IPS-18a (cell line): ENCODE results near the gene FBXO17.
A peak's percentile ranks its signal among the peaks of the same experiment; 100 is the strongest.

Experiments
- H3K27ac ChIP-seq: one replicate; pipeline ENCODE4 v1.5.1; 2013; ENCODE audit warnings: low read length
- H3K27me3 ChIP-seq: one replicate; pipeline ENCODE4 v1.6.1; 2013; ENCODE audit warnings: mild to moderate bottlenecking, low read length; ENCODE audit not compliant: control insufficient read depth, insufficient read depth
- H3K36me3 ChIP-seq: one replicate; pipeline ENCODE4 v1.6.1; 2013; ENCODE audit warnings: low read depth, low read length; ENCODE audit not compliant: control insufficient read depth
- H3K4me1 ChIP-seq: one replicate; pipeline ENCODE4 v1.6.1; 2013; ENCODE audit warnings: low read depth, low read length; ENCODE audit not compliant: control insufficient read depth
- H3K4me3 ChIP-seq: one replicate; pipeline ENCODE4 v1.5.1; 2013; ENCODE audit warnings: low read length
- H3K9ac ChIP-seq: one replicate; pipeline ENCODE4 v1.6.1; 2013; ENCODE audit warnings: mild to moderate bottlenecking, low read length, moderate library complexity
- H3K9me3 ChIP-seq: one replicate; pipeline ENCODE4 v1.6.1; 2013; ENCODE audit warnings: low read depth, low read length; ENCODE audit not compliant: control insufficient read depth

The FBXO17 gene

GRCh38 chr19:38933544-38933943 is 42.0 kb downstream of the FBXO17 start:
- H3K4me1 ChIP-seq = no peaks in the 10 kb centered on the region
- no peak overlapping the region for H3K4me3 ChIP-seq
- H3K27ac ChIP-seq = no peak overlapping the region
- no peaks in the 10 kb centered on the region for H3K36me3 ChIP-seq
- H3K27me3 ChIP-seq = no peaks in the 10 kb centered on the region
- peaks cover 4% of the 10 kb centered on the region for H3K9me3 ChIP-seq
- no peak overlapping the region for H3K9ac ChIP-seq

DNA sequence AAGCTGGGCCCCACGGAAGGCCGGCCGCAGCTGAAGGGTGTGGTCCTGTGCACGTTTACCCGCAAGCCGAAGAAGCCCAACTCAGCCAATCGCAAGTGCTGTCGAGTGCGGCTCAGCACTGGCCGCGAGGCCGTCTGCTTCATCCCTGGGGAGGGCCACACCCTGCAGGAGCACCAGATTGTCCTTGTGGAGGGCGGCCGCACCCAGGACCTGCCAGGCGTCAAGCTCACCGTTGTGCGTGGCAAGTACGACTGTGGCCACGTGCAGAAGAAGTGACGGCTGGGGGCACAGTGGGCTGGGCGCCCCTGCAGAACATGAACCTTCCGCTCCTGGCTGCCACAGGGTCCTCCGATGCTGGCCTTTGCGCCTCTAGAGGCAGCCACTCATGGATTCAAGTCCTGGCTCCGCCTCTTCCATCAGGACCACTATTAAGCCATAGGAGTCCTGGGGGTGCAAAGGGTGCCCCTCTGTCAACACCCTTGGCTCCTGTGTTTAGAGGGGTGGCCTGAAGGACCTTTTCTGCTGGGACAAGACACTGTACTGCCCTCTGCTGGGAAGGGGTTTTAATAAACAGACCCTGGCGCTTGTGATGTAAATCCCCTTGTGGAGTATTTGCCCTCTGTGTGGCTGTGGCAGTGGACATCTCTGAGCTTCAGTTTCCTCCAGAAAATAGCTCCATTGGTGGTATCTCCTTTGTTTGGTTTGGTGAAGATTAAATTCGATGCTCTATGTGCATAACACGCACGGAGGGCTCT is 42.9 kb downstream of the FBXO17 start:
- no peaks in the 10 kb centered on the region for H3K27me3 ChIP-seq
- no peak overlapping the region for H3K9ac ChIP-seq
- H3K4me1 ChIP-seq = no peaks in the 10 kb centered on the region
- no peak overlapping the region for H3K27ac ChIP-seq
- no peak overlapping the region for H3K4me3 ChIP-seq
- peaks cover 4% of the 10 kb centered on the region for H3K9me3 ChIP-seq
- H3K36me3 ChIP-seq = no peaks in the 10 kb centered on the region

- peak overlapping the region; percentile 90 for H3K4me3 ChIP-seq
- peaks cover 4% of the 10 kb centered on the region for H3K9me3 ChIP-seq
- no peaks in the 10 kb centered on the region for H3K27me3 ChIP-seq
- H3K4me1 ChIP-seq = no peaks in the 10 kb centered on the region
- H3K9ac ChIP-seq = peak overlapping the region; percentile 93
- no peaks in the 10 kb centered on the region for H3K36me3 ChIP-seq
- no peak overlapping the region for H3K27ac ChIP-seq
Observed at GRCh38 chr19:38931521-38931793, 44.1 kb downstream of the FBXO17 start.

GRCh38 chr19:38930776-38931520 is 44.6 kb downstream of the FBXO17 start, which contains the start of gene MRPS12:
MRPS12 (plus strand) TSS chr19:38930944; CDS start chr19:38931295, 351 bp downstream.
- H3K4me1 ChIP-seq = no peaks in the 10 kb centered on the region
- peak within 1 kb of the TSS; percentile 90 for H3K4me3 ChIP-seq
- peaks cover 4% of the 10 kb centered on the region for H3K9me3 ChIP-seq
- H3K27ac ChIP-seq = peak within 1 kb of the TSS; percentile 97
- H3K9ac ChIP-seq = peak within 1 kb of the TSS; percentile 93
- peaks cover 3% of the 10 kb centered on the region for H3K36me3 ChIP-seq
- no peaks in the 10 kb centered on the region for H3K27me3 ChIP-seq

- Histone ChIP-seq H3K27me3 (no peaks in the 10 kb centered on the region), H3K4me3 (peak within 1 kb of the TSS; percentile 90), H3K4me1 (no peaks in the 10 kb centered on the region), H3K9me3 (no peaks in the 10 kb centered on the region), H3K9ac (peak within 1 kb of the TSS; percentile 93), H3K27ac (peak within 1 kb of the TSS; percentile 97), H3K36me3 (peaks cover 11% of the 10 kb centered on the region)
Observed at GRCh38 chr19:38929929-38930775, 45.4 kb downstream of the FBXO17 start, which contains the start of gene SARS2. SARS2 (minus strand) TSS chr19:38930763; CDS start chr19:38930736, 27 bp downstream.

- Histone ChIP-seq H3K27me3 (no peaks in the 10 kb centered on the region), H3K36me3 (peaks cover 23% of the 10 kb centered on the region), H3K9ac (no peak overlapping the region), H3K27ac (no peak overlapping the region), H3K4me1 (no peaks in the 10 kb centered on the region), H3K9me3 (no peaks in the 10 kb centered on the region), H3K4me3 (no peak overlapping the region)
Observed at GRCh38 chr19:38928391-38929001, 47.0 kb downstream of the FBXO17 start.

- no peaks in the 10 kb centered on the region for H3K27me3 ChIP-seq
- H3K4me3 ChIP-seq = no peak overlapping the region
- H3K9me3 ChIP-seq = no peaks in the 10 kb centered on the region
- peaks cover 43% of the 10 kb centered on the region for H3K36me3 ChIP-seq
- no peak overlapping the region for H3K27ac ChIP-seq
- H3K4me1 ChIP-seq = no peaks in the 10 kb centered on the region
- no peak overlapping the region for H3K9ac ChIP-seq
Observed at GRCh38 chr19:38924388-38924787, 51.2 kb downstream of the FBXO17 start.

- H3K36me3 ChIP-seq = peaks cover 46% of the 10 kb centered on the region
- H3K9me3 ChIP-seq = no peaks in the 10 kb centered on the region
- H3K9ac ChIP-seq = no peak overlapping the region
- H3K27ac ChIP-seq = no peak overlapping the region
- no peaks in the 10 kb centered on the region for H3K27me3 ChIP-seq
- no peaks in the 10 kb centered on the region for H3K4me1 ChIP-seq
- no peak overlapping the region for H3K4me3 ChIP-seq
Observed at GRCh38 chr19:38922482-38922881, 53.1 kb downstream of the FBXO17 start.

- Histone ChIP-seq H3K4me1 (no peaks in the 10 kb centered on the region), H3K36me3 (peaks cover 46% of the 10 kb centered on the region), H3K9me3 (no peaks in the 10 kb centered on the region), H3K27me3 (no peaks in the 10 kb centered on the region), H3K9ac (no peak overlapping the region), H3K27ac (no peak overlapping the region), H3K4me3 (no peak overlapping the region)
Observed at GRCh38 chr19:38921420-38922274, 53.9 kb downstream of the FBXO17 start.

DNA sequence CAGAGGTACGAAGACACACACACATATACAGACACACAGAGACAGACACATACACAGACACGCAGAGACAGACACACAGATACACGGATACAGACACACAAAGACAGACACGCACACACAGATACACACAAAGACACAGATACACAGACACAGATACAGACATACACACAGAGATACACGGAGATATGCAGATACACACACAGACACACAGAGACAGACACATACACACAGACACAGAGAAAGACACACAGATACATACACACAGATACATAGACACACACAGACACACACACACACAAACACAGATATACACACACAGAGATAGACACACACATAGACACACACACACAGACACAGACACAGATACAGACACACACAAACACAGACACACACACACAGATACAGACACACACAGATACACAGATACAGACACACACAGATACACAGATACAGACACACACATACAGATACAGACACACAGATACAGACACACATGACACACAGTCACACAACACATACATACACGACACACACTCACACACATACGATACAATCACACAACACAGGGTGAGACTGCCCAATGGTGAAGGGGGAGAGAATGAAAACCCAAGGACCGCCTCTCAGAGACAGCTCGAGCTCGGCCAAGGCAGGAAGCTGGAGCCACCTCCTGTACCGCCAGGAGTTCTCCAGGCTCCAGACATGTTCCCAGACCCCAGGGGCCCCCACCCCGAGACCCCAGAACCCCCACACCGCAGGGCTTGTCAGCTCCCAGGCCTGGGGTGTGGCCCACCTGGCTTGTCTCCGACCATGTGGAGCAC is 54.7 kb downstream of the FBXO17 start:
- Histone ChIP-seq H3K9ac (no peak overlapping the region), H3K27ac (no peak overlapping the region), H3K36me3 (peaks cover 42% of the 10 kb centered on the region)

More for the DNA sequence above, 54.7 kb downstream of the FBXO17 start:
- H3K9me3 ChIP-seq = no peaks in the 10 kb centered on the region
- H3K4me1 ChIP-seq = no peaks in the 10 kb centered on the region
- H3K27me3 ChIP-seq = no peaks in the 10 kb centered on the region
- H3K4me3 ChIP-seq = no peak overlapping the region
